ENCODE data around the gene NFKBIL1.

The NFKBIL1 gene

GRCh38 chr6:31567531-31568370 lies 20.3 kb downstream of the NFKBIL1 start:
- DNase-seq, result no peak

- DNase-seq, result no peak
Measured at GRCh38 chr6:31568537-31568961, 21.1 kb downstream of the NFKBIL1 start.

- no peak for DNase-seq
Measured at GRCh38 chr6:31569861-31570536, 22.6 kb downstream of the NFKBIL1 start.

GRCh38 chr6:31572041-31572911 lies 24.9 kb downstream of the NFKBIL1 start, which contains the start of gene LTA:
LTA (plus strand) TSS chr6:31572289; CDS start chr6:31572743, 454 bp downstream.
- no peak for DNase-seq

GRCh38 chr6:31573239-31574105 lies 26.1 kb downstream of the NFKBIL1 start:
- DNase-seq, result no peak

GRCh38 chr6:31574106-31575061 lies 27.0 kb downstream of the NFKBIL1 start:
- DNase-seq, result peak; percentile 14

- peak; percentile 34 for DNase-seq
Measured at GRCh38 chr6:31575335-31575901, 28.0 kb downstream of the NFKBIL1 start, which contains the start of gene TNF. TNF (plus strand) TSS chr6:31575565; CDS start chr6:31575742, 177 bp downstream.

- DNase-seq, result no peak
Measured at GRCh38 chr6:31575952-31576685, 28.7 kb downstream of the NFKBIL1 start.

- DNase-seq, result no peak
Measured at GRCh38 chr6:31576897-31577578, 29.6 kb downstream of the NFKBIL1 start.

GRCh38 chr6:31577579-31577966 lies 30.2 kb downstream of the NFKBIL1 start:
- no peak for DNase-seq

- DNase-seq, result peak; percentile 29
Measured at GRCh38 chr6:31578184-31579118, 31.0 kb downstream of the NFKBIL1 start.

- no peak for DNase-seq
Measured at GRCh38 chr6:31579119-31579505, 31.7 kb downstream of the NFKBIL1 start.

- DNase-seq, result no peak
Measured at GRCh38 chr6:31579546-31580437, 32.4 kb downstream of the NFKBIL1 start.

- DNase-seq, result no peak
Measured at GRCh38 chr6:31580438-31580740, 33.0 kb downstream of the NFKBIL1 start.

- DNase-seq, result peak; percentile 85
Measured at GRCh38 chr6:31580807-31581433, 33.5 kb downstream of the NFKBIL1 start.

- DNase-seq, result peak; percentile 47
Measured at GRCh38 chr6:31581434-31582229, 34.2 kb downstream of the NFKBIL1 start.

Measured in DMS53 (cell line).